Body of pancreas (tissue), 4 donors: ENCODE results near the gene MUC5AC. TPM values are rescaled to one million over a fixed set of nuclear protein-coding genes. Genes with fewer than 3 reads are reported as not detected.
"Not testable (repeated sequence)": the region's sequence is repeated elsewhere in the genome, so short reads cannot be mapped to it uniquely, and the experiment has no call there.

Experiments used
- ATAC-seq: fragments of 150-250 bp; one replicate; pipeline ENCODE4 v1.9.1; 2016
- DNase-seq, 4 donors: peaks; one replicate each; pipeline ENCODE4 v3.0.0-alpha.2; 2019
- H3K27ac ChIP-seq, 4 donors: fragments of 200-600 bp; sonication (generic); 1 replicate in 3 of 4; 2 replicates in 1 of 4; pipeline versions ENCODE4 v1.5.1 to v1.6.1; 2016 to 2019; ENCODE audit warnings: mild to moderate bottlenecking in 1 of 4, mixed read lengths in 1 of 4, moderate library complexity in 1 of 4
- H3K27me3 ChIP-seq, 2 donors: fragments of 200-600 bp; sonication (generic); one replicate each; pipeline ENCODE4 v1.6.0; 2016; ENCODE audit warnings: mild to moderate bottlenecking in 1 of 2
- H3K36me3 ChIP-seq, 2 donors: fragments of 200-600 bp; sonication (generic); replicated peaks in 1 of 2; 2 replicates each; pipeline ENCODE4 v1.5.1; 2016; ENCODE audit warnings: low read depth in 2 of 2; ENCODE audit not compliant: insufficient read depth in 1 of 2
- H3K4me1 ChIP-seq: fragments of 200-600 bp; sonication (generic); one replicate; pipeline ENCODE4 v1.6.0; 2016
- H3K4me3 ChIP-seq, 2 donors: fragments of 200-600 bp; sonication (generic); 1 replicate in 1 of 2; 2 replicates in 1 of 2; pipeline ENCODE4 v1.5.1; 2016 to 2019
- H3K9me3 ChIP-seq, 3 donors: fragments of 200-600 bp; sonication (generic); 1 replicate in 2 of 3; 2 replicates in 1 of 3; pipeline ENCODE4 v1.5.1; 2016
- POLR2A ChIP-seq, 3 donors: fragments of 450-650 bp; IDR thresholded peaks; one replicate each; pipeline ENCODE4 v1.6.1; 2016; ENCODE audit warnings: antibody characterized with exemption in 3 of 3, mild to moderate bottlenecking in 2 of 3
- WGBS, 2 donors: methylation state at CpG; one replicate each; pipeline ENCODE4 v1.1.5; 2017; 5-methylcytosine and 5-hydroxymethylcytosine counted together
- intact Hi-C: fragments of 100-400 bp; cut with DNase I; formaldehyde crosslinking; loops from one replicate; pipeline ENCODE4 v1.15.1; 2023
- total RNA-seq, 2 donors: library from RNA; depleted of rRNA; stranded (reverse); fragments of >200 nt; gene quantifications; one replicate each; pipeline ENCODE4 v1.1.0, GENCODE V29; 2016
- TF ChIP-seq, protein P1 (sequence below), 7 experiments: fragments of 450-650 bp in 4 of 7; fragments of 200-600 bp in 3 of 7; sonication (generic) in 3 of 7; IDR thresholded peaks; one replicate each; pipeline ENCODE4 v1.5.1; 2016 to 2019; ENCODE audit warnings: antibody characterized with exemption in 7 of 7

MUC5AC gene
- total RNA-seq, 2 donors from 2014 or later, result under 0.01 to 1.8 TPM

GRCh38 chr11:1208144-1208393, 50.3 kb downstream of the MUC5AC start:
- no peak for ATAC-seq

GRCh38 chr11:1208394-1209261, 50.9 kb downstream of the MUC5AC start:
- Histone ChIP-seq H3K4me1 (no peaks in the 10 kb centered on the region), H3K27ac (no peak overlapping the region), H3K36me3 (no peaks in the 10 kb centered on the region), H3K27me3 (peaks cover 0 to 5% of the 10 kb centered on the region in 2 donors), H3K4me3 (no peak overlapping the region), H3K9me3 (peaks cover 0 to 9% (median 0%) of the 10 kb centered on the region in 3 donors)
- no peak for TF ChIP-seq POLR2A (IDR thresholded peaks at IDR 0.05)
- TF ChIP-seq, protein P1, sequence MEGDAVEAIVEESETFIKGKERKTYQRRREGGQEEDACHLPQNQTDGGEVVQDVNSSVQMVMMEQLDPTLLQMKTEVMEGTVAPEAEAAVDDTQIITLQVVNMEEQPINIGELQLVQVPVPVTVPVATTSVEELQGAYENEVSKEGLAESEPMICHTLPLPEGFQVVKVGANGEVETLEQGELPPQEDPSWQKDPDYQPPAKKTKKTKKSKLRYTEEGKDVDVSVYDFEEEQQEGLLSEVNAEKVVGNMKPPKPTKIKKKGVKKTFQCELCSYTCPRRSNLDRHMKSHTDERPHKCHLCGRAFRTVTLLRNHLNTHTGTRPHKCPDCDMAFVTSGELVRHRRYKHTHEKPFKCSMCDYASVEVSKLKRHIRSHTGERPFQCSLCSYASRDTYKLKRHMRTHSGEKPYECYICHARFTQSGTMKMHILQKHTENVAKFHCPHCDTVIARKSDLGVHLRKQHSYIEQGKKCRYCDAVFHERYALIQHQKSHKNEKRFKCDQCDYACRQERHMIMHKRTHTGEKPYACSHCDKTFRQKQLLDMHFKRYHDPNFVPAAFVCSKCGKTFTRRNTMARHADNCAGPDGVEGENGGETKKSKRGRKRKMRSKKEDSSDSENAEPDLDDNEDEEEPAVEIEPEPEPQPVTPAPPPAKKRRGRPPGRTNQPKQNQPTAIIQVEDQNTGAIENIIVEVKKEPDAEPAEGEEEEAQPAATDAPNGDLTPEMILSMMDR (IDR thresholded peaks at IDR 0.05), result no peak
- intact Hi-C loops, result loop anchor here (10.0 kb wide), 1 partner anchor 186 kb away; no protein-coding TSS in a partner anchor
- ATAC-seq, result no peak
- WGBS, 2 donors, result 90 to 95% methylated on average over 14 to 36 of the region's 39 CpGs
- peak in 2 of 4 donors; percentile 3 to 9 for DNase-seq

More at GRCh38 chr11:1208144-1208393, 50.3 kb downstream of the MUC5AC start:
- H3K4me3 ChIP-seq, result no peak overlapping the region
- H3K27me3 ChIP-seq, result peaks cover 0 to 5% of the 10 kb centered on the region in 2 donors
- no peak overlapping the region for H3K27ac ChIP-seq
- peak in 1 of 4 donors; percentile 9 for DNase-seq
- intact Hi-C loops, result loop anchor here (10.0 kb wide), 1 partner anchor 187 kb away; no protein-coding TSS in a partner anchor
- H3K4me1 ChIP-seq, result peaks cover 3% of the 10 kb centered on the region
- no peaks in the 10 kb centered on the region for H3K36me3 ChIP-seq
- WGBS, 2 donors, result 82 to 91% methylated on average over 5 to 6 of the region's 6 CpGs
- H3K9me3 ChIP-seq, result peaks cover 0 to 9% (median 0%) of the 10 kb centered on the region in 3 donors
- TF ChIP-seq, protein P1 (IDR thresholded peaks at IDR 0.05), result no peak
- TF ChIP-seq POLR2A (IDR thresholded peaks at IDR 0.05), result no peak

DNA sequence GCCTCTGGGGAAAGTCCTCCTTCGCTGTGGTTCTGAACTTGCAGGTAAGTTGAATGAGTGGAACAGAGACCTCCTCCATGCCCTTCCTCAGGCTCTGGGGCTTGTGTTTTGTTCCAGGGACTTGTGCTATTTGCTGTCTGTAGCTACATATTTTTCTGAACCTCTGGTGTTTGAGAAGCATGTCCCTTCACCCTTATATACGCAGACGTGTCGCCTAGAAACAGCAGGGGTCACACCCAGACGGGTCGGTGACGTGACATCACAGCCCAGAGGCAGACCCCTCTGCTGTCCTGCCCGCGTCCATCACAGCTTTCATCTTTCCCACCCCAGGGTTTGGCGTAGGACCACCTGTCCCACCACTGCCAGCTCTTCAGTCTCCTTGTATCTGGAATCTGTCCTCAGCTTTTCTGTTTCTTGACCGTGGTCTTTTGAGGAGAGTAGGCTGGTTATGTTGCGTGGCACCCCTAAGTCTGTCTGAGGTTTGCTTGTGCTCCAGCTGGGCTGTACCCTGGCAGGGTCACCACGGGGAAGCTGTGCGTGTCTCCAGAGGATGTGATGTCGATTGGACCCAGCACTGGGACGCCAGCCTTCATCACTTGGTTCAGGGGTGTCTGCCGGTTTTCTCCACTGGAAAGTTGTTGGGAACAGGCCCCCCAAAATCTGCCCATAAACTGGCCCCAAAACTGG, 51.8 kb downstream of the MUC5AC start:
- Histone ChIP-seq H3K4me3 (no peak overlapping the region), H3K9me3 (peaks cover 0 to 9% (median 0%) of the 10 kb centered on the region in 3 donors), H3K27ac (no peak overlapping the region), H3K27me3 (no peaks in the 10 kb centered on the region), H3K36me3 (no peaks in the 10 kb centered on the region), H3K4me1 (no peaks in the 10 kb centered on the region)
- TF ChIP-seq, protein P1 (IDR thresholded peaks at IDR 0.05), result no peak
- no peak for TF ChIP-seq POLR2A (IDR thresholded peaks at IDR 0.05)
- intact Hi-C loops, result loop anchor here (10.0 kb wide), 1 partner anchor 185 kb away; no protein-coding TSS in a partner anchor
- 89 to 91% methylated on average over 13 to 17 of the region's 17 CpGs for WGBS, 2 donors
- no peak for ATAC-seq
- DNase-seq, result peak in 1 of 4 donors; percentile 7

DNA sequence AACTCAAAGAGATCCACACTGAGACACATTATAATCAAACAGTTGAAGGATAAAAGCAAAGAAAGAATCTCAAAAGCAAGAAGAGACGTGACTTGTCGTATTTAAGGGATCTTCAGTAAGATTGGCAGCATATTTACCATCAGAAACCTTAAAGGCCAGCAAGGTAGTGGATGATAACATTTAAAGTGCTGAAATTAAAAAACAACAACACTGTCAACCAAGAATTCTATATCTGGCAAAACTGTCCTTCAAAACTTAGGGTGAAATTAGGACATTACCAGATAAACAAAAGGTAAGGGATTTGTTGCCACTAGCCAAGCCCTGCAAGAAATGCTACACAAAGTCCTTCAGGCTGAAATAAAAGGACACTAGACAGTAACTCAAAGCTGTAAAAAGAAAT, 54.1 kb downstream of the MUC5AC start:
- no peaks in the 10 kb centered on the region for H3K27me3 ChIP-seq
- DNase-seq, result no peak
- H3K27ac ChIP-seq, result no peak overlapping the region
- H3K36me3 ChIP-seq, result no peaks in the 10 kb centered on the region
- intact Hi-C loops, result no loop called here
- no peak for ATAC-seq
- H3K4me3 ChIP-seq, result no peak overlapping the region
- no peaks in the 10 kb centered on the region for H3K4me1 ChIP-seq
- TF ChIP-seq, protein P1 (IDR thresholded peaks at IDR 0.05), result no peak
- TF ChIP-seq POLR2A (IDR thresholded peaks at IDR 0.05), result no peak
- 80 to 82% methylated on average over 2 of the region's 2 CpGs for WGBS, 2 donors
- H3K9me3 ChIP-seq, result peaks cover 0 to 9% (median 0%) of the 10 kb centered on the region in 3 donors

DNA sequence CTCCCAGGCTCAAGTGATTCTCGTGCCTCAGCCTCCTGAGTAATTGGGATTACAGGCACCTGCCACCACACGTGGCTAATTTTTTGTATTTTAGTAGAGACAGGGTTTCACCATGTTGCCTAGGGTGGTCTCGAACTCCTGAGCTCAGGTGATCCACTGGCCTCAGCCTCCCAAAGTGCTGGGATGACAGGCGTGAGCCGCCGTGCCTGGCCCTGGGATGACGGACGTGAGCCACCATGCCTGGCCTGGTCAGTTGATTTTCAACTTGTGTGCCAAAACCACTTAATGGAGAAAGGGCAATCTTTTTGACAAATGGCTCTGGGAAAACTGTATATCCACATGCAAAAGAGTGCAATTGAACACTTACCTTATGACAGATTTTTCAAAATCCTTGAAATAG, 58.1 kb downstream of the MUC5AC start:
- H3K27me3 ChIP-seq, H3K4me1 ChIP-seq, intact Hi-C loops, H3K36me3 ChIP-seq, H3K9me3 ChIP-seq, H3K27ac ChIP-seq, H3K4me3 ChIP-seq, ATAC-seq: not testable (repeated sequence)
- 80 to 86% methylated on average over 7 to 8 of the region's 8 CpGs for WGBS, 2 donors
- DNase-seq, result peak in 1 of 4 donors; percentile 2
